ENCODE measurements around the gene PAGR1.
"Not testable (repeated sequence)": the region's sequence is repeated elsewhere in the genome, so short reads cannot be mapped to it uniquely, and the experiment has no call there.

Gene PAGR1

DNA sequence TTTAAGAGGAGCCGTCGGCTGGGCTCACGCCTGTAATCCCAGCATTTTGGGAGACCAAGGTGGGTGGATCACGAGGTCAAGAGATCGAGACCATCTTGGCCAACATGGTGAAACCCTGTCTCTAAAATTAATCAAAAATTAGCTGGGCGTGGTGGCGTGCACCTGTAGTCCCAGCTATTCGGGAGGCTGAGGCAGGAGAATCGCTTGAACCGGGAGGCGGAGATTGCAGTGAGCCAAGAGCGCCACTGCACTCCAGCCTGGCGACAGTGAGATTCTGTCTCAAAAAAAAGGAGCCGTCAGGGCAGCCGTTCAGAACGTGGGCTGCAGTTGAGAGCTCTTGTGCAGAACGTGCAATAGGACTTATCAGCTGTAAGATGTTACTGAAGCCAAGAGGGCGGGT, 22.8 kb upstream of the PAGR1 start:
- not testable (repeated sequence) for DNase-seq

DNA sequence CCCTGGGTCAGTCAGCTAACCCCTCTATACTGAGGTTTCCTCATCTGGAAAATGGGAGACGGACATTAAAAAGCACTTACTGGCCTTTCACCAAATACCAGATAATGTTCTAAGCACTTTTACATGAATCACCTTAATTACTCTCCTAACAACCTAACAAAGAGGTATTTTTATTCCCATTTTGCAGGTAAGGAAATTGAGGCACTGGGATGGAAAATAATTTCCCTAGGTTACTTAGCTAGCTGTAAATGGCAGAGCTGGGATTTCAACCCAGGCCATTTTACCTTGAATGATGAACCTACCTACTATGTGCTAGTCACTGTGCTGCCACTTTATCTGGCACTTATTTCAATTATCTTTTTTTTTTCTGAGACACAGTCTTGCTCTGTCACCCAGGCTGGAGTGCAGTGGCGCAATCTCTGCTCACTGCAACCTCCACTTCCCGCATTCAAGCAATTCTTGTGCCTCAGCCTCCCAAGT, 21.7 kb upstream of the PAGR1 start:
- no peak for DNase-seq

DNA sequence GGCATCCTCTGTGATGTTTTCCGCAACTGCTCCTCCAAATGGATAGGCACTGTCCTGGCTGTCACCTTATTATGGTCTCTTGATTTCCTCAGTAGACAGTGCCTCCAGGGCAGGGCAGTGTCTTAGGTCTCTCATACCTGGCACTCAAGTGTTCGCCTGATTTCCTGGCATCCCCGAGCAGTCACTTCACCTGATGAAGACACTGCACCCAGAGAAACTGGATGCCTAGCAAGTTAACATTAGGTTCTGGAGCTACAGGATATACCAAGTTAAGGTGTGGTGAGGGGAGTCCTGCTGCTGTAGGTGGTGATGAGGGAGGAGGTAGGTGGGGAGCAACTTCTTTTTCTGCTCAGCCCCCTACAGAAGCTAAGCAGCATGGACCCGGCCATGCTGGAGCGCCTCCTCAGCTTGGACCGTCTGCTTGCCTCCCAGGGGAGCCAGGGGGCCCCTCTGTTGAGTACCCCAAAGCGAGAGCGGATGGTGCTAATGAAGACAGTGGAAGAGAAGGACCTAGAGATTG, 13.5 kb upstream of the PAGR1 start:
- DNase-seq: no peak

DNA sequence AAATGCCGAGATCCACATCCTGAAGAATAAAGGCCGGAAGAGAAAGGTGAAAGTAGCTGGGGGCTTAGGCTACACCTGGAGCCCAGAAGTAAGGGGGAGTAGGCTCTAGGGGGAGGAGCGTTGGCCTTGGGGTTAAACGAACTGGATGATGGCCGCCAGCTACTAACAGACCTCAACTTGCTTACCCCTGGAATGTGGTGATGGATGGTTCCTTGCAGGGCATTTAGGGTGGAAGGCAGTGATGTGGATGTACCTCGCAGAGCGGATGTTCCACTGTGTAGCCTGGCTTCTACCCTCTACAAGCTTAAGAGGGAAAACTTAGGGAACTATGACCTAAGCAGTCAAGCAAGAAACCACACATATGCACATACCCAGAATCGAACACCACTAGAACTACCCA, 11.9 kb upstream of the PAGR1 start:
- no peak for DNase-seq

DNA sequence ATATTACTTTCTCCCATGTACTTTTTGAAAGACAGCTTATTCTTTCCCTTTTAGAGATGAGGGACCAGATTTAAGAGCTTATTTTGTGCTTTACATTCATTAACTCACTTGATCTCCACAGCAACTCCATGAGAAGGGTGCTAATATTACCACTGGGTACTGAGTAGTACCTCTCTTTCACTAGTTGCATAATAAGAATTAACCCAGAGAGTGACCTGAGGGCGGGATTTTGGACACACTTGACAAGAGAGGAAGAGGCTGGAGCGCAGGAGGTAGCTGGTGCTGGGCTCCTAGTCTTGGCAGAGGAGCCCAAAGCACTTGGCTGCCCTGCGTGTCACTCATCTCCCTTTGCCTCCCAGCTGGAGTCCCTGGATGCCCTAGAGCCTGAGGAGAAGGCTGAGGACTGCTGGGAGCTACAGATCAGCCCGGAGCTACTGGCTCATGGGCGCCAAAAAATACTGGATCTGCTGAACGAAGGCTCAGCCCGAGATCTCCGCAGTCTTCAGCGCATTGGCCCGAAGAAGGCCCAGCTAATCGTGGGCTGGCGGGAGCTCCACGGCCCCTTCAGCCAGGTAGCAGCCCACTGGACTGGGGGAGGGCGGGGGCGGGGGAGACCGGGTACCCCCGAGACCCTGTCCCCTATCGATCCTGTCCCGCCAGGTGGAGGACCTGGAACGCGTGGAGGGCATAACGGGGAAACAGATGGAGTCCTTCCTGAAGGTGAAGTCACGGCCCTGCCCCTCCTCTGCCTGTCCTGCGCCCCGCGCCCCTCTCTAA, 11.3 kb upstream of the PAGR1 start:
- DNase-seq: peak; percentile 73

DNA sequence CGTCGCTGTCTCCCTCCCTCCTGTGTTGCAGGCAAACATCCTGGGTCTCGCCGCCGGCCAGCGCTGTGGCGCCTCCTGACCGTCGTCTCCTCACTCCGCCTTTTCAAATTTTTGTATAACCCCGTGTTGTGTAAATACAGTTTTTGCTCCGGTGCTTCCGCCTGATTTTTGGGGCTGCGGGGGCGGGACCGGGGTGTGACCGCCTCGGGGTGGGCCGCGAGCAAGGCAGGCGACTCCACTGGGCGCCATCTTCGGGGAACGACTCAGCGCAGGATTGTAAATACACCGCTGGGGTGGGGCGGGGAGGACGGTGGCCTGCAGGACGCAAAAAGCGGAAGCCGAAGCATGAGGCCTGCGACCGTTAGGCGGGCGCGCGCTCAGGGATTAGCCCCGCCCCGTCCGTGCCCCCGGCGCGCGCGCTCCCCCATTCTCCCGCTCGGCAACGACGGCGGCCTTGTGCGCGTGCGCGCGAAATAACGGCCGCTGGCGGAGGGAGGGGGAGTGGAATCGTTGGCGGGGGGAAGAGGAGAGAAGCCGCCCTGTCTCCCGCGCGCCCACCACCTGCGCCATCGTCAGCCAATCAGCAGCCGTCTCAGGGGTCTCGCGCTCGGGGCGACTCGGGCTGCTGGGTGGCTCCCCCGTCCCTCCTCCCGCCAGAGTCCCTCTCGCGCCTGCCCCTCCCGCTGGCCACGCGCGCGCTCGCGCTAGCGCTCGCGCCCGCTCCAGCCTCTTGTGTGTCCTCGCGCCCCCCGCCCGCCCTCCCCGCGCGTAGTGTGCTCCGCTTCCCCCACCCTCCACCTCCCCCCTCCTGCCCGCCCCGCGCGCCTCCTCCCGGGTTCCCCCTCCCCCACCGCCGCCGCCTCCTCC, 10.5 kb upstream of the PAGR1 start:
- DNase-seq: peak; percentile 99

DNA sequence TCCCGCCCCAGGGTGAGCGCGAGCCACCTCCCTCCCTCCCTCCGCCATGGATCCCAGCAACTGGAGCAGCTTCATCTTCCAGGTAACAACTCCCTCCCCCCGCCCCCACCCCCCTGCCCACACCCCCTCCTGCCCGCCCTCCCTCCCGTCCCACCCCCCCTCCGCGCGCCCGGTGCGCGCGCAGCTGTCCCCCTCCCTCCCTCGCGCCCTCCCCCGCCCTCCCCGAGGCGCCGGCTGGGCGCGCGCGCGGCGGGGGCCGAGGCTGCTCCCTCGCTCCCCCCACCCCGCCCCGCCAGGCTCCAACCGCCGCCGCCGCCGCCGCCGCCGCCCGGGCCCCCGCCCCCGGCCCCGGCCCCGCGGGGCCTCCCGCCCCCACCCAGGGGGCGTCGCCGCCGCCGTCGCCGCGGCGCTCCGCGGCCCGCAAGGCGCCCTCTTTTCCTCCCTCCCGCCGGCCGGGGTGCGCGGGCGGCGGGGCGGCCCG, 9.8 kb upstream of the PAGR1 start, which contains the start of gene MAZ:
TSS of gene MAZ (plus strand) at position 431 of the 481 bp plus-strand sequence. CDS start 173 bp downstream, outside the sequence.
- DNase-seq: peak; percentile 93

DNA sequence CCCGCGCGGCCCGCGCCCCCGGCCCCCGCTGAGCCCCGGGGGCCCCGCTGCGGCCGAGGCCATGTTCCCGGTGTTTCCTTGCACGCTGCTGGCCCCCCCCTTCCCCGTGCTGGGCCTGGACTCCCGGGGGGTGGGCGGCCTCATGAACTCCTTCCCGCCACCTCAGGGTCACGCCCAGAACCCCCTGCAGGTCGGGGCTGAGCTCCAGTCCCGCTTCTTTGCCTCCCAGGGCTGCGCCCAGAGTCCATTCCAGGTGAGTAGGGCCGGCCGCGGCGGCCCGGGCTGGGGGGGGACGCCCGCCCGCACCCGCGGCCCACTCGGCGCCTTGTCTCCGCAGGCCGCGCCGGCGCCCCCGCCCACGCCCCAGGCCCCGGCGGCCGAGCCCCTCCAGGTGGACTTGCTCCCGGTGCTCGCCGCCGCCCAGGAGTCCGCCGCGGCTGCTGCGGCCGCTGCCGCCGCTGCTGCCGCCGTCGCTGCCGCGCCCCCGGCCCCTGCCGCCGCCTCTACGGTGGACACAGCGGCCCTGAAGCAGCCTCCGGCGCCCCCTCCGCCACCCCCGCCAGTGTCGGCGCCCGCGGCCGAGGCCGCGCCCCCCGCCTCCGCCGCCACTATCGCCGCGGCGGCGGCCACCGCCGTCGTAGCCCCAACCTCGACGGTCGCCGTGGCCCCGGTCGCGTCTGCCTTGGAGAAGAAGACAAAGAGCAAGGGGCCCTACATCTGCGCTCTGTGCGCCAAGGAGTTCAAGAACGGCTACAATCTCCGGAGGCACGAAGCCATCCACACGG, 9.1 kb upstream of the PAGR1 start:
- peak; percentile 79 for DNase-seq

DNA sequence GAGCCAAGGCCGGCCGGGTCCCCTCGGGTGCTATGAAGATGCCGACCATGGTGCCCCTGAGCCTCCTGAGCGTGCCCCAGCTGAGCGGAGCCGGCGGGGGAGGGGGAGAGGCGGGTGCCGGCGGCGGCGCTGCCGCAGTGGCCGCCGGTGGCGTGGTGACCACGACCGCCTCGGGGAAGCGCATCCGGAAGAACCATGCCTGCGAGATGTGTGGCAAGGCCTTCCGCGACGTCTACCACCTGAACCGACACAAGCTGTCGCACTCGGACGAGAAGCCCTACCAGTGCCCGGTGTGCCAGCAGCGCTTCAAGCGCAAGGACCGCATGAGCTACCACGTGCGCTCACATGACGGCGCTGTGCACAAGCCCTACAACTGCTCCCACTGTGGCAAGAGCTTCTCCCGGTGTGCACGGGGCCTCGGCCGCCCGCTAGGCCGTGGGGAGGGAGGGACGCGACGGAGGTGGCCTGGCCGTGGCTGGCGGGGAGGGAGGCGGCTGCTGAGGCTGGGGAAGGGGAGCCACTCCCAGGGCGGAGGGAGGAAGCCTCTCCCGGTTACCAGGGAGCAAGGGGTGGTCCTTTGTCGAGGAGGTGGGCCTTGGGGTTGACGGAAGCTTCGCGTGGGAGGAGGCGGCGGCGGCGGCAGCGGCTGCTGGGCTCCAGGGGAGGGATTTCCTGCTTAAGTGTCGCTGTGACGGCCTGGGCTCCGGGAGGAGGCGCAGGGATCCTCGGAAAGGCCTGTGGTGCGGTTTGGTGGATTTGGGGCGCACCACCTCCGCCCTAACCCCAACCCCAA, 8.3 kb upstream of the PAGR1 start:
- DNase-seq: peak; percentile 82

DNA sequence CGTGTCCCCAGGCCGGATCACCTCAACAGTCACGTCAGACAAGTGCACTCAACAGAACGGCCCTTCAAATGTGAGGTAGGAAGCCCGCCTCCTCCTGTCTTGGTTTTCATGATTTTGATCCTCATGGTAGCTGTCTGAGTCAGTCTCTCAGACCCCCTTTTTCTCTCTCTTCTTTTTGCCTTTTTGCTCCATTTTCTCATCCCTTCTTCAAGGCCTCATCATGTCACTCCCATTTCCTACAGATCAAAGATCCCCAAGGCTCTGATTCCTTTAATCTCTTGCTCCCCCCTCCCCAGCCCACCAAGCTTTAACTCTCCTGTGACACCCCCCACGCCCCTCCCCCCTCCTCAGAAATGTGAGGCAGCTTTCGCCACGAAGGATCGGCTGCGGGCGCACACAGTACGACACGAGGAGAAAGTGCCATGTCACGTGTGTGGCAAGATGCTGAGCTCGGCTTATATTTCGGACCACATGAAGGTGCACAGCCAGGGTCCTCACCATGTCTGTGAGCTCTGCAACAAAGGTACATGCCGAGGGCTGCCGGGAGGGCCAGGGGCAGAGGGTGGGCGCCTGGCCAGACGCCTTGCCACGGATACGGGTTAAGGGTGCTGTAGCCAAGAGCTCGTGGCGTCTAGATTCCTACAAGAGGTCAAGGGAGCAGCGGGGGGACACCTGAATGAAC, 7.6 kb upstream of the PAGR1 start:
- no peak for DNase-seq

DNA sequence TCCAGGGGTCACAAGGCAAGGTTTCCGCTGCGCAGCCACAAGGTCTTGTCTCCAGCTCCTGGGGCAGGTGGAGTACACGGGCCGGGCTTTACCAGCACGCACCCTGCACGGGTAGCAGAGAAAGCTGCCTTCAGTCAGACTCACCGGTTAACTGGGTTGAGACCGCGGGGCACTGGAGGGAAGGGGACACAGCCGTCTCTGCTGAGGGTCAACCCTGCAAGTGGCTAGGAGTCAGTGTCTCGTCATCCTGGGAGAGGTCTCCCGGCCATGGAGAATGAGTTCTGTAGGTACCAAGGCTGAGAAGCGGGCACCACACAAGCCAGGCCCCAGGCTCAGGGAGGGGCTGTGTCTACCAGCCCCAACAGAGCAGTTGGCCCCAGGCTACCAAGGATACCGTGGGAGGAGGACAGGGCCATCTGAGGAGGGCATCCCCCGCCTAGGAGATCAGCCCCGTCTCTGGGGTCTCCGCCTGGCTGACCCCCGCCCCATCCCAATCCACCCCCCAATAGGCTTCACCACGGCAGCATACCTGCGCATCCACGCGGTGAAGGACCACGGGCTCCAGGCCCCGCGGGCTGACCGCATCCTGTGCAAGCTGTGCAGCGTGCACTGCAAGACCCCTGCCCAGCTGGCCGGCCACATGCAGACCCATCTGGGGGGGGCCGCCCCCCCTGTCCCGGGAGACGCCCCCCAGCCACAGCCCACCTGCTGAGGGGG, 6.8 kb upstream of the PAGR1 start:
- no peak for DNase-seq

DNA sequence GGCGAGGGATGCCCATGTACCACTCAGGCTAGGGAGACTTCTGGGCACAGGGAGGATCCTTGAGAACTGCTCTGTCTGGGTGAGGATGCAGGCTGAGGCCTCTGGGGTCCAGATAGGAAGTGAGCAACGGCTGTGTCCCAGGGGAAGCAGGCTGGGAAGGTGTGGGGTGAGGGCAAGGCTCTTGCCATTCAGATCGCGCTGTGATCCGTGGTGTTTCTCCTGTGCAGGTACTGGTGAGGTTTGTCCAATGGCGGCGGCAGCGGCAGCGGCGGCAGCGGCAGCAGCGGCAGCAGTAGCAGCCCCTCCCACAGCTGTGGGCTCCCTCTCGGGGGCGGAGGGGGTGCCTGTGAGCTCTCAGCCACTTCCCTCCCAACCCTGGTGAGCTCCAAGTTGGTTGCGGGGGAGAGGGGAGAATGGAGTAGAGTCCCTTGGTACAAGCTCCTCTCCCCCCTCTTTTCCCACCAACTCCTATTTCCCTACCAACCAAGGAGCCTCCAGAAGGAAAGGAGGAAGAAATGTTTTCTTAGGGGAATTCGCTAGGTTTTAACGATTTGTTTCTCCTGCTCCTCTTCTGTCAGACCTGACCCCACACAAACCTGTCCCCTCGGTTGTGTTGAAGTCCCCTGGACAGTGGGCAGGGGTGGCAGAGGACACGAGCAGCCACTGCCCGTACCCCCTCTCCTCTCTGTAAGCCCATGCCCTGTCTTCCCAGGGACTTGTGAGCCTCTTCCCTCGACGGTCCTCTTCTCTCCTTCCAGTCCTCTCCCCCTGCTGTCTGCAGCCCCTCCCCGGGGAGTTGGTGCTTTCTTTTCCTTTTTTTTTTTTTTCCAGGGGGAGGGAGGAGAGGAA, 5.9 kb upstream of the PAGR1 start:
- DNase-seq: peak; percentile 49

DNA sequence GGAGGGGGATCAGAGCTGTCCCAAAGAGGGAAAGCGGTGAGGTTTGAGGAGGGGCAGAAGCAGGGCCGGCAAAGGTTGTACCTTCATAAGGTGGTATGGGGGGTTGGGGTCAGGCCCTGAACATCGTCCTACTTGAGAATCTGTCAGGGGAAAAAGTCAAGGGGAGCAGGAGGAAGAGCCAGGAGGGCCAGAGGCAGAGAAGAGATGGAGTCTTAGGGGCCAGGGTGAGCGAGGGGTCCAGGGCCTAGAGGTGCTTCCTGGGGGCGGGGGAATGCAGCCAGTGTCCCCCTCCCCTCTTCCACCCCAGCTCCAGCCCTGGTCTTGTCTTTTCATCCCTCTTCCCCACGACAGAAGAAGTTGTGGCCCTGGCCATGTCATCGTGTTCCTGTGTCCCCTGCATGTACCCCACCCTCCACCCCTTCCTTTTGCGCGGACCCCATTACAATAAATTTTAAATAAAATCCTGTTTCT, 5.2 kb upstream of the PAGR1 start:
- DNase-seq: no peak

DNA sequence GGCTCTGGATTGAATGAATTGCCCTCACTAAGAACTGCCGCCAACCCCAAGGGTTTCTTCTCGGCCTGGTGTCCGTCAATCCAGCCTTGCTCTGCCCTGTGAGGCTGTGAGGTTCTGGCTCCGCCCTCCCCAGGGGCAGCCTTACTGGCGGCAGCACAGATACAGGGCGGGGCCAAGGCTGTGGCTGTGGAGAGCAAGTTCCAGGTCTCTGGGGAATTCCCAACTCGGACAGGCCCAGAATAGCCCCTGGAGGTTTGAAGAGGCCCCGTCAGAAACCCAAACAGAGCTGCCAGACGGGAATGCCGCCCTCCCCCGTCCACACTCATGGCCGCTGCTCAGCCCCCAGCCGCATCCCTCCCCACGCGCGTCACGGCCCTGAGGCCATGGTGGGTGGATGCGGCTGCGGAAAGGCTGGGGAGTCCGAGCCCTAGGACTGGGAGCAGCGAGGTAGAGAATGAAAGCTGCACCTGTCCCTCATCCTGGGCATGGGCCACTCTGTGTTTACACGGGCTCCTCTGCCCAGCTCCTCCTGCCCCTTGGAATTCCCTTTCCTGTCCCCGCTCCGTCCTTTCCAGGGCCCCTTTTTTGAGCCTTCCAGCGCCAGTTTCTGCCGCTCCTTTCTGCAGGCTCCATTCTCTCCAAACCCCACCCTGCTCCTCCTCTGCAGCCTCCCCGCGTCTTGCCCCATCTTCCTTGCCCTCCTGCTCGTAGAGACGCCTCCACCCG, 4.6 kb upstream of the PAGR1 start:
- DNase-seq: peak; percentile 87

DNA sequence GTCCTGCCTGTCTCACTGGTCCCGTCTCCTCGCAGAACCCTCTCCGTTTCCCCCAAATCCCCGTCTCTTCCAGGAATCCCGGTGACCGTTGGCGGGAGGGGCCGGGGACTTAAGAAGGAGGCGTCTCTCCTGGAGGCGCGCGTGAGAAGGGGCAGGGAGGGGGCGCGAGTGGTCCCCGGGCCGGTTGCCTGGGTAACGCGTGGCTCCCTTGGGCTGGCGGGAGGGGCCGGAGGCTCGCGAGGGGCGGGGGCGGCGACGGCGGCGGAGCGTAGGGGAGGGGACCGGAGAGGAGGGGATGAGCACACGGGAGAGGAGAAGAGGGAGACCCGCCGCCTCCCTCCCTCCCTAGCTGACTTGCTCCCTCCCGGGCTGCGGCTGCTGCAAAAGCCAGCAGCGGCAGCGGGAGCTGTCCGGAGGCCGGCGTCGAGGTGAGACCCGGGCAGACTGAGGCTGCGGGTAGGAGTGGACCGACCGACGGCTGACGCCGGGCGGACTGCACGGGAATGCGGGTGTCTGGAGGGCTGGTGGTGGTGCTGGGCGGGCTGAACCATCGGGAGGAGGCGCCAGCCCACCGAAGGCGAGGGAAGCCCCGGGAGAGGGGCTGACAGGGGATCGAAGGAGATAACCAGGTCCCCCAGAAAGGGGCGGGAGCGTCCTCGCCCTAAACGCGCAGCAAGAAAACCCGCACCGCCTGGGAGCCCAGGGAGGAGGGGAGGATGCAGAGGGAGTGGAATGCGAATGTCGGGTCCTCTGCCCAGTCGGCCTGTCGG, 3.9 kb upstream of the PAGR1 start, which contains the start of gene PRRT2:
TSS of gene PRRT2 (plus strand) at position 298 of the 770 bp plus-strand sequence. CDS start 862 bp downstream, outside the sequence.
- DNase-seq: peak; percentile 60

DNA sequence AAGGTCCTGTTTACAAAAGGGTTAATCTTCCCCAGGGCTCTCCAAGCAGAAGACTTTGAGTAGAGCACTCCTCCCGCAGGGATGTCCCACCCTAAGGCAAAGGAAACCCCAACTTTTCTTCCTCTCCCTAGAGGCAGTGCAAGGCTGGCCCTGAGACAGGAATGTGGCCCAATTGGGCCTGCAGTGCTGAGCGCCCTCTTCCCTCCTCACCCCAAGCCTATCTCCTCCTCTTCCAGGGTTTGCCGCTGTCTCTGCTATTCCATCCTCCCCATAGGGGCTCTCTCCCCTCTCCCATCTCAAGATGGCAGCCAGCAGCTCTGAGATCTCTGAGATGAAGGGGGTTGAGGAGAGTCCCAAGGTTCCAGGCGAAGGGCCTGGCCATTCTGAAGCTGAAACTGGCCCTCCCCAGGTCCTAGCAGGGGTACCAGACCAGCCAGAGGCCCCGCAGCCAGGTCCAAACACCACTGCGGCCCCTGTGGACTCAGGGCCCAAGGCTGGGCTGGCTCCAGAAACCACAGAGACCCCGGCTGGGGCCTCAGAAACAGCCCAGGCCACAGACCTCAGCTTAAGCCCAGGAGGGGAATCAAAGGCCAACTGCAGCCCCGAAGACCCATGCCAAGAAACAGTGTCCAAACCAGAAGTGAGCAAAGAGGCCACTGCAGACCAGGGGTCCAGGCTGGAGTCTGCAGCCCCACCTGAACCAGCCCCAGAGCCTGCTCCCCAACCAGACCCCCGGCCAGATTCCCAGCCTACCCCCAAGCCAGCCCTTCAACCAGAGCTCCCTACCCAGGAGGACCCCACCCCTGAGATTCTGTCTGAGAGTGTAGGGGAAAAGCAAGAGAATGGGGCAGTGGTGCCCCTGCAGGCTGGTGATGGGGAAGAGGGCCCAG, 3.0 kb upstream of the PAGR1 start:
- DNase-seq: no peak
